ENCODE data around the gene TEN1.
A peak's percentile ranks its signal among the peaks of the same experiment; 100 is the strongest.
"Not testable (repeated sequence)": the region's sequence is repeated elsewhere in the genome, so short reads cannot be mapped to it uniquely, and the experiment has no call there.

TEN1 gene

GRCh38 chr17:75978938-75979704 lies at the start of gene TEN1, which contains the start of gene ACOX1:
TSS of gene TEN1 (plus strand) at chr17:75979240. CDS start at chr17:75986193, 6,953 bp downstream.
TSS of gene ACOX1 (minus strand) at chr17:75979166. CDS start at chr17:75979073, 93 bp downstream.
- peak; percentile 99 for DNase-seq (ENCODE audit: low spot score)

DNA sequence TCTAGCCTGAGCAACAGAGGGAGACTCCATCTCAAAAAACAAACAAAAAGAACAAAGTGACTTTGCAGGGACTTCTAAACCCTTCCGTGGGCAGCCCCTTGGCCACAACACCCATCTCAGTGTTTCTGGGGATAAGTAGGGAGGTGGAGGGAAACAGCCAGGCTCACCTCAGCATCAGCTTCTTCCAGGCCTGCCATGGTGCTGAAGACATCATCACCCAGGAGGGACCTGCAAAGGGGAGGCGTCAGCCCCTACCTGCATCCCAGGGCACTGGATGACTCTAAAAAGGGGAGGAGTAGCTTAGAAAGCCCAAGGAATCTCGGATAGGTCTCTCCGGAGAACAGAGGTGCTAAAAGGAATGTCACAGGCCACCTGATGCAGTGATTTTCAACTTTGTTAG lies 48.0 kb upstream of the TEN1 start:
- no peak for DNase-seq (ENCODE audit: low spot score)

GRCh38 chr17:75932852-75933251 lies 46.2 kb upstream of the TEN1 start:
- DNase-seq (ENCODE audit: low spot score), result no peak

- DNase-seq (ENCODE audit: low spot score), result no peak
Observed at GRCh38 chr17:75933808-75934207, 45.2 kb upstream of the TEN1 start.

DNA sequence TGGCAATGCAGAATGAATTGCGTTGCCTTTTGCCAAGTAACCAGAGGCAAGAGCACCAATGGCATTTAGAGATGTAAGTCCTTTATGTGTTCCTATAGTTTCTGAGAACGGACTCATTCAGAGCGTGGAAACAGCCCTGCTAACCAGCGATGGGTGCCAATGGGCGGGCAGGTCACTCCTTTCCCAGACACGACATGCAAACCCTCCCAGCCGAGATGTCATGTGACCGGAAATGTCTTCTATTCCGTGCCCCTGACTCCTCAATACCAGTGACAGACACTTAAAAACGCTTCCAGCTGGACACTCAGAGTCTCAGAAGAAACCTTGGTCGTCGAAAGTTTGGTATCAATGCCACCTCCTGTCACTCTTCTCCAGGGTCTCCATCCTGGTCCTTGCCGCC lies 41.4 kb upstream of the TEN1 start:
- DNase-seq (ENCODE audit: low spot score), result no peak

DNA sequence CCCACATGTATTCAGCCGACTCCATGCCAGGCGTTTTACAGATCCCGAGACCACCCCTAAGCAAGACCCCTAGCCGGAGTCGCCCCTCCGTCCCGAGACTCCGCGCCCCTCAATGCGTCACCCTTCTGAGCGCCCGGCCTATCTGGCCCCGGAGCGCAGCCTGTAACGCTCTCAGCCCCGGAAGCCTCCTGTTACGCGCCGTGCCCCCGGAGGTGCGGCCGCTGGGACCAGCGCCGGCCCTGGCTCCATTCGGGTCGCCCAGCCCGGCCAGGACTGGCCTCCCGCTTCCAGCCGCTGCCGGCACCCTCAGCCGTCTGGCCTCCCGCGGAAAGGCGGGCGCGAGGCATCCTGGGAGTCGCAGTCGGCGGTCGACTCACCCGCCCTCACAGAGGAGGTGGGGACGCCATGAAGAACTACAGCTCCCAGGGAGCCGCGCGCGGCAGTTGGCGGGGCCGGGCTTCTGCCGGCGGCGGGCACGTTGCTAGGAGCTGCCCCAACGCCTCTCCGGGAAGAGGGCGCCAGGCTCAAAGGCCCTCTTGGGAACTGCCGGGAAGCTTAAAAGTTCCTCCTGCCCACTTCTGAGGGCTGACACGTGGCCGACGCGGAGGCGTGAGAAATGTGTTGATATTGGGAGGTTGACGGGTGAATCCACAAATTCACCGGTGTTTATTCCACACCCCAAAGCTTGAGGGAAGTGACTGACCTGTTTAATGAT lies 38.2 kb upstream of the TEN1 start, which contains the start of gene FBF1:
Gene FBF1, minus strand, starts transcription at position 316 of the 715 bp plus-strand sequence. CDS start 2,893 bp downstream, outside the sequence.
- peak; percentile 95 for DNase-seq (ENCODE audit: low spot score)

DNA sequence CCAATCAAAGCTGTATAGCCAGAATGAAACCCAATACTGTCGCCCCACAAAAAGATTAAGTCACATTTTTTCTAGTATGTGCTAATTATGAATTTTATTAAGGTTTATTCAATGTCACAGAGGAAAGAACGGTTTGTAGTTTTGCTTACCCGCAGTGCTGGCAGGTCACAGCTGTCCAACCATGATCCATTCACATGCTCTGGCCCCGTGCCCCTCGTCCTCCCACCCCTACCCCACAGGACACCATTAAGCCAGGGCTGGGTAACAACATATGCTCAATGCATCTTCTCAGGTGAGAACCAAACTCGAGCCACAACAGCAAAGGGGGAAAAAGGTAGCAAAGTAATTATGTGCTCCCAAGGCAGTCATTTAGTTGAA lies 37.6 kb upstream of the TEN1 start:
- DNase-seq (ENCODE audit: low spot score), result no peak

GRCh38 chr17:75942473-75942872 lies 36.6 kb upstream of the TEN1 start:
- DNase-seq (ENCODE audit: low spot score), result no peak

DNA sequence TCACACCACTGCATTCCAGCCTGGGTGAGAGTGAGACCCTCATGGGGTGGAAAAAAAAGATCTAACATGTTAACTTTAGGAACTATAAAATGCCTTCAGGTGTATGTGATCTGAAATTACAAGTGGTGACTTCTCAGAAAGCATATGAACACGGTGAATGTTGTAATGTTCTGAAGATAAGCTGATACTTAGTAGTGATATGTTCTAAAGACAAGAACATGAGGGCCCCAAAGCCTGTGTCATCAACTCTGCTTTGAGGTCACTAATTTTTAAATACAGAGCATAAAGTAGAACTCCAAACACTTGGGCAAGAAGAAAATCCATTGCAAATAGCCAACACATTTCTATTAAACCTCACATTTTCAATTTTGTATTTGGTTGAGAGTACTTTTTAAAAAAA lies 35.5 kb upstream of the TEN1 start:
- no peak for DNase-seq (ENCODE audit: low spot score)

DNA sequence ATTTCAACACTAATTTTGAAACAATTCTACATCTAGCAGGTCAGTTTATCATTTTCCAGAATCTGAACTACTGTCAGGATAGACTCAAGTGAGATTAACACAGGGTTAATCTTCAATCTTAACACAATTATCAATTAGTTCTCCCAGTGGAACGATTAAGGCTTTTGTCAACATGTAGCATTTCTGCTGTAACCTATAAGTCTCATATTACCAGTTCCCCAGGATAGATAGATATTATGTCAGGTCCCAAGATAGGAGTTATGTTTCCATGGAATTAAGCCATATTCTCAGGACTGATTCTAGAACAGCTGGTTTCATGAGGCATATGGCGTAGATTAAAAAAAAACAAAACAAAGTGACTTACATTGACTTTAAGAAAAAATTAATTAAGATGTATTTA lies 33.8 kb upstream of the TEN1 start:
- no peak for DNase-seq (ENCODE audit: low spot score)

- no peak for DNase-seq (ENCODE audit: low spot score)
Observed at GRCh38 chr17:75950421-75950820, 28.6 kb upstream of the TEN1 start.

DNA sequence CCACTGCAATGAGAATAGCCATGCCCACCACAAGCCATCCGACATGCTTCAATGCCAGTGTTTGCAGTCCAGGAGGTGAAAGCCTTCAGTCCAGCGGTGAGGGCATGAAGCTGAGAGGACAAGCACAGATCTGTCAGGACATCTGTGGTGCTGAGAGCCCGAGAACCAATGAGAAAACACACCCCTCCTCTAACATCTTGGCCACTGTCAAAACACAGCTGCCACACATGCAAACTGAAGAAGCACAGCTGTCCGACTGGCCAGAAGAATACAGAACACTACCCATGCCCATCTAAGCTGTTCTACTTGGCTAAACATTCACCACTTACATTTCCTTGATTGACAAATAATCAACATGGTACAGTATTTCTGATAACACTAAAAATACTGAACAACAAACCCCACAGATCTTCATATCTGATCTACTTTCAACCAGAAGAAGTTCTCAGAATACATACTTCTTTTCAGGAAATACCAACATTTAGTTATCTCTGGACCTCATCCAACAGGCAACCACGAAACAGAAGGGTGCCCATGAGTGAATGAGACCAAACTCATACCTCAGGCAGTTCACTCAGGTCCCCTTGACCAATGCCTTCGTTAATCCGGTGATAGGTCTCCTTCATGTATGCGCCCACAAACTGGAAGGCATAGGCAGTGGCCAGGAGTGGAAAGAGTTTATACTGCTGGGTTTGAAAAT lies 28.0 kb upstream of the TEN1 start:
- DNase-seq (ENCODE audit: low spot score), result no peak

DNA sequence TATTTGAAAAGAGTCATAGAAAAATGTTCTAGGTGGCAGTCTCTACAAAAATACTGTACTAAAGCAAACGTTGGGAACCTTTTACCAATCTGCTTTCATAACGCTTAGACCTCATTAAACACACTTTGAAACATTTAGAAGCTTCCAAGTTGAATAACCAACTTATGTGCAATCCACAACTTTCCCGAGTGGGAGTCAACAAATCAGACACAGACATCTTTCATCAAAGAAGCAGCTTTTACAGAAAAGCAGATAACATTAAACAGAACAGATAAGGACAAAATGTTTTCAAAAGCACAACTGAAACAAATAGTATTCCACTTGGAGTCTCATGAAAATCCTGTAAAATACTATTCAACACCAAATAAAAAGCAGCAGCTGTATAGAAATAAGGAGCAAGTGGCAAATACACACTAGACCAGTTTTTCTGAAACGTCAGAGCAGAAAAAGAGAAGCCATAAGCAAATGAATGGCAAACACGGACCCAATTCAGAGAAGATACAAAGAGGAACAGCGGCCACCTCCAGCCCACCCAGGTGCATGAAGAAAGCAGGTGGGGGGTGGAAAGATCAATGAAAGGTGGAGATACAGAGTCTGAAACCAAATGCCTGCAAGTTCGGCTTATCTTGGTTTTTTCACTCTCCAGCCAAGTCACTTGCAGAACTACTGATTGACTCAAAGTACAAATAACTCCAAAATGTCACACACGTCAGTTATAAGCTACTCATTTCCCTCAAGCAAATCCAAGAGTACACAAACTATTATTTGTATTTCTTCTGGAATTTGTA lies 19.8 kb upstream of the TEN1 start:
- no peak for DNase-seq (ENCODE audit: low spot score)

- DNase-seq (ENCODE audit: low spot score), result no peak
Observed at GRCh38 chr17:75959839-75960511, 19.1 kb upstream of the TEN1 start.

GRCh38 chr17:75965468-75965867 lies 13.6 kb upstream of the TEN1 start:
- DNase-seq (ENCODE audit: low spot score), result no peak

DNA sequence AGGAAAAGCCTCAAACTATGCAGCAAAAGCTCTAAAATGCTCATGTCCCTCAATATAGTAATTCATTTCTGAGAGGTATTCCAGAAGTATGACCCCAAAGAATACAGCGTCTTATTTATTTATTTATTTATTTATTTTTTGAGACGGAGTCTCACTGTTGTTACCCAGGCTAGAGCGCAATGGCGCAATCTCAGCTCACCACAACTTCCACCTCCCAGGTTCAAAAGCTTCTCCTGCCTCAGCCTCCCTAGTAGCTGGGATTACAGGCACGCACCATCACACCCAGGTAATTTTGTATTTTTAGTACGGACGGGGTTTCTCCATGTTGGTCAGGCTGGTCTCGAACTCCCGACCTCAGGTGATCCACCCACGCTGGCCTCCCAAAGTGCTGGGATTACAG lies 10.0 kb upstream of the TEN1 start:
- not testable (repeated sequence) for DNase-seq (ENCODE audit: low spot score)

GRCh38 chr17:75970011-75970523 lies 9.0 kb upstream of the TEN1 start:
- no peak for DNase-seq (ENCODE audit: low spot score)

DNA sequence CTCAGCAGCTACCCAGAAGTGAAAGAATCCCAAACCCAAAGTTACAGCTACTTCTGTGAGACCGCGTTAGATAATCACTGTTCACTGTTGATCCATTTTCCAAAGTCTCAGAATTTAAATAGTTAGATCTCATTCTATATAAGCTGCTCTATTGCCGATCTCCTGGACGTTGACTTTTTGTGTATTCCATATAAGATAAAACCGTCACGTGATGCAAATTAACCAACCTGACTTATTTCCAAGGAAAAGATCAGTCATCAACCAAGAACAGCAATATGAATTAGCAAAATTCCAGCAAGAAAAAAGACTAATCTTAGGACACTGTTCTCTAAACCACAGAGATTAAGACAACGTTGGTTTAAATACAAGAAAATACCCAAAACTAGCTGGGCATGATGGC lies 8.4 kb upstream of the TEN1 start:
- DNase-seq (ENCODE audit: low spot score), result no peak

DNA sequence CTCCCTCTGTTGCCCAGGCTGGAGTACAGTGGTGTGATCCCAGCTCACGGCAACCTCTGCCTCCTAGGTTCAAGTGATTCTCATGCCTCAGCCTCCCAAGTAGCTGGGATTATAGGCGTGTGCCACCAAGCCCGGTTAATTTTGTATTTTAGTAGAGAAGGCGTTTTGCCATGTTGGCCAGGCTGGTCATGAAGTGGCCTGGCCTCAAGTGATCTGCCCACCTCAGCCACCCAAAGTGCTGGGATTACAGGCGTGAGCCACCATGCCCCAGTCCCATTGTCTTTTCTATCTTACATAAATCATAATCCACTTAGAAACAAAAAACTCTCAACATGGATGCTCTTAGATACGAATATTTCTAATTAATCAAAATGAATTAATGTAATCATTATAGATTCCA lies 3.9 kb upstream of the TEN1 start:
- DNase-seq (ENCODE audit: low spot score), result not testable (repeated sequence)

- no peak for DNase-seq (ENCODE audit: low spot score)
Observed at GRCh38 chr17:75975757-75976174, 3.3 kb upstream of the TEN1 start.
